ENCODE measurements around the gene ISL2. TPM values are rescaled to one million over a fixed set of nuclear protein-coding genes. Genes with fewer than 3 reads are reported as not detected.

ISL2 gene
- total RNA-seq, 1 donor from 2014 or later, result not detected

DNA sequence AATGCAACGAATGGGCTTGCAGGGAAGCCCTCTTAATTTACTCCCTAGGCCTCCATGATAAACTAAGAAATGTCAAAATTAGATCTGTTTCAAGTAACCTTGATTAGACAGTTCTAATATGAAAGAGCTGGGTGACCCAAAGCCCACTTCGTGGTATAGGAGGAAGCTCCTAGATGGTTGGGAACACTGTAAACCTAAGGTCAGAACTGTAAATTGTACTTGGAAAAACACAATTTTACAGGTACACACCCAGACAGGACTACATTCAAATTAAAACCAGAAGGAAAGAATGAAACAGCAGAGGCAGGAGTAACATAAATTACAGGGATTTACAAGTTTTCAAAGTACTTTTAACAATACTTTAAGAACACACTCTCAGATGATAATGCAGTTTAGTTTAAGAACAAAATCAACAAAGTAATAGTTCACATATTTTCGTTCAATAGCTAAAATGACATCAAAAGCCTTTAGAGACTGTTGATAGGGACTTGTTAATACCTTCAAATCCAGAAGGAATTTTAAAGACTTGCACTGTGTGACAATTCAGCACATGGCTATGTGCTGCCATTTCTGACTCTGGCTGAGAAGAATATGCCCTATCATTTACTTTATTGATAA is 18.4 kb downstream of the ISL2 start:
- intact Hi-C loops (cut with DNase I), result no loop called here
- DNase-seq (no peak), ATAC-seq (ENCODE audit: poor library complexity) (no peak)

DNA sequence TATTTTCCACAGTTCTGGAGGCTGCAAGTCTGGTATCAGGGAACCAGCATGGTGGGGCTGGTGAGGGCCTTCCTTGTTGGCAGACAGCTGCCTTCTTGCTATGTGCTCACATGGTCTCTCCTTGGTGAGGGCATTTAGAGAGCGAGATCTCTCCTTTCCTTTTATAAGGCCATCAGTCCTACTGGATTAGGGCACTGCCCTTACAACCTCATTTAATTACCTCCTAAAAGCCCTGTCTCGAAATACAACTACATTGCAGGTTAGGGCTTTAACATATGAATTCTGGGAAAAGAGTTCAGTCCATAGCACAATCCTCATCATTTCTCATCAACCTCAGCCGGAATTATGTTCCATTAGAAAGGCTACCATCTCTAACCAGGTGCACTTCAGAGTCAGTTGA is 21.9 kb downstream of the ISL2 start:
- no peak for DNase-seq
- intact Hi-C loops (cut with DNase I), result no loop called here
- ATAC-seq (ENCODE audit: poor library complexity), result no peak

DNA sequence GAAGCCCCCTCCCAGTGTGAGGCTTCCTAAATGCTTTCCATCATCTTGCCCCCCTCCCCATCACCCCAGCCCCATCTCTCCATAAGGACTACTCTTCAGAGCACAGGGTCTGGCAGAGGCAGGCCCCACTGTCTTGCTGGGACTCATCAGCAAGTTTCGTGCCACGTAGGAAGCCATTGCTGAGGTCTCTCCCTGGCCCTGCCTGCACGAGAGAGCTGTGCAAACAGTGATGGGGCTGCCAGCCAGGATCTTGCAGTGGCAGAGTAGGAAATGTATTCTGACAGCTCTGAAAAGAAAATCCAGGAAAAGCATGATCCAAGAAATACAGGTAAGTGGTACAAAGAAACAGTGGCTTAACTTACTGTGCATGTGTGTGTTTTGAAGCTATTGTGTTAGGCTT is 22.6 kb downstream of the ISL2 start:
- DNase-seq (no peak), ATAC-seq (ENCODE audit: poor library complexity) (no peak)
- intact Hi-C loops (cut with DNase I), result no loop called here

DNA sequence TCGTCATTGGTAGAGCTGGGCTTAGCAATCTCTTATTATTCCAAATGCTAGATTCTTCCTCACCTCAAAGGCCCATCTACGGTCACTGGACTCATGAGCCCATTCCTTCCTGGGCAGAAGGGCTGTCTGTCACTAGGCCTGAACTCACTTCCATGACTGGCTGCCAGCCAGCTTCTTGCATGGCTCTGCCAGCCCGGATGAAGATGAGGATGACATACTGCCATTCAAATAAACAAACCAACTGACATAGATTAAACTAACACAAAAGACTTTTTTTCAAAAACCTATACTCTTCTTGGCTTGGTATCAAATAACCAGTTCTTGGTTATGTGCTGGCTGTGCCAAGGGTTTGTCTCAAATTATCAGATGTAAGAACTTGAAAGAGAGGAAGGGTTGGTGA is 23.8 kb downstream of the ISL2 start:
- DNase-seq (no peak), ATAC-seq (ENCODE audit: poor library complexity) (no peak)
- intact Hi-C loops (cut with DNase I), result no loop called here

DNA sequence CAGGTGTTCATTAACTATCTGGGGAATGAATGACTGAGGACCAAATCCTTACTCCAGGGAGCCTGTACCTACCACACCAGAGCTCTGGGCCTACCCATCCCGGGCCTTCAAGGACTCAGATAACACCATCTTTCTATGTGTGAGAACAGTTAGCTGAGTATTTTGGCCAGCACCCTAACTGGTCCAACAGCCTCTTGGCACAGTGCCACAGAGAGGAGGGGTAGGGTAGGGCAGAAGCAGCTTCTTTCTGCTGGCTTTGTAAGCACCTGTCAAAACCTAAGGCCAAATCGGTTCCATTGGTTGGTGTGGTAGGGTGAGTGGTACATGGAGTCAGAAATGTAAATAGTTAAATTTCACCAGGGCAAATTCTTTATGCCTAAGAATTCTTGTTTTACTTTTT is 26.7 kb downstream of the ISL2 start:
- DNase-seq (no peak), ATAC-seq (ENCODE audit: poor library complexity) (no peak)
- intact Hi-C loops (cut with DNase I), result no loop called here

DNA sequence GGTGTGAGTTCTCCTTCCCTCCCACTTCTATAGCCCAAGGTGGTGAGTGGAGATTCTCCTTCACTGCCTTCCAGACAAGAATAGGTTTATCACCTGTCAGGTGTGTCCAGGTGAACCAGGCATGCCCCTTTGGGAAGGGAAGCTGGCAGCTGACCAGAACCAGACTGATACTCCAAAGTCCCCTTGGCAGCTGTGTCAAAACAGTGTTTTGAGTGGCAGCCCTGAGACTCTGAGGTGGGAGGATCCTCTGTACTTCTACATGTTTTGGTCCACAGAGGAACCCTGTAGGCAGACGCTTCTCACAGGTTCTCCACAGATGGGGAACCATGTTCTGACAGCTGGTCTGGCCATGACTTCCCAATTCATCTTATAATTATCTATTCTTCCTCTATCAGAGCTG is 30.1 kb downstream of the ISL2 start:
- intact Hi-C loops (cut with DNase I), result no loop called here
- no peak for ATAC-seq (ENCODE audit: poor library complexity)
- no peak for DNase-seq

DNA sequence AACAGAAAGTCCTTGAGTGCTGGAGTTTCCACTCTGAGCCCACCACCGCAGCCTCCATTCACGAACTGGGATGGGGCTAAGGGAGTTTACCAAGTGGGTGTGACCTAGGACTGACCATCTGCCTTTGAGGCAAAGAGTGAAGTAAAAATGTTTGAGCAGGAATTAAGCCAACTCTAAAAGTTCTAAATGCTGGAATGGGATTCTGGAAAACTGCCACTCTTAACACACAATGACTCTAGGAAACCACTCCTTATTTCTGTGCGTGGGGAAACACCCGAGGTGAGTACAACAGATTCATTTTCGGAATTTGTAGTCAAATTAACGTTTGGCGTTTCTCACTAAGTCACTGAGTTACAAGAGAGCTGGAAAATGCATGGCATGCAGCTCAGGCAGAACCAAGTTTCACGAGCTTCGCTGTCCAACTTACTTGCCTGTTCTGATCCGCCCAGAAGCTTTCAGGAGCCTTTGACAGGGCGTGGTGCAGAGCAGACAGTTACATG is 31.6 kb downstream of the ISL2 start:
- ATAC-seq (ENCODE audit: poor library complexity), result no peak
- intact Hi-C loops (cut with DNase I), result no loop called here
- no peak for DNase-seq

DNA sequence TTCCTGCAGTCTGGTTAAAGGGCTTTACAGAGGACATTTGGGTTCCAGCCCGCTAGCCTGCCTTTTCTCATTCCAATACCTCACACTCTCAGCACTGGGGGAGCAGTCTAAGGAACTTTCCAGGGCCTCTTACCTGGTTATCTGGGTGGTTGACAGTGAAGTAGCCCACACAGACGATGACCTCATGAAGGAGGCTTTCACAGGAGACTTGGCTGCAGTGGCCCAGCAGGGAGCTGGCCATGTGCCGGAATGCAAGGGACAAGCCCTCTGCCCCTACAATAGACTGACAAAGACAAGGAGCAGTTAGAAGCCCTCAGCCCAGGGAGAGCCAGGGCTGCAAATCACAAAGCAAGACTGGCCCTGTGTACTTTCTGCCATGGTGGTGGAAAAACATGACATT is 39.5 kb downstream of the ISL2 start:
- DNase-seq (no peak), ATAC-seq (ENCODE audit: poor library complexity) (no peak)
- intact Hi-C loops (cut with DNase I), result no loop called here

DNA sequence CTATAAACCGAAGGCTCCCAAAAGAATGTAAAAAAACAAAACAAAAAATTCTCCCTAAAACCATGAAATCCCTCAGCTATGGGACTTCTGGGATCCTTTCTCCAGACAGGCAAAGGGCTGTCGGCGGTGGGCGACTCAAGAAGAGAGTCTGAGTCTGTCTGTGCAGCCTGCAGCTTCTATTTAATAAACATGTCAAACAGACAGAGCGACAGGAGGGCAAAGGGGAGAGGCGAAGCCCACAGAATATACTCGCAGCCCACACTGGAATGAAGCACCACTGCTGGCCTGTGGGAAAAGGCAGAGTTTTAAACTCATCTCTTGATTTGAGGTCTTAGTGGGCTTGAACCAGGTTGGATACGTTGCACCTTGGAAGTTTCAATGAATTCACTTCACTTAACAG is 40.2 kb downstream of the ISL2 start:
- no peak for ATAC-seq (ENCODE audit: poor library complexity)
- intact Hi-C loops (cut with DNase I), result no loop called here
- DNase-seq, result no peak

DNA sequence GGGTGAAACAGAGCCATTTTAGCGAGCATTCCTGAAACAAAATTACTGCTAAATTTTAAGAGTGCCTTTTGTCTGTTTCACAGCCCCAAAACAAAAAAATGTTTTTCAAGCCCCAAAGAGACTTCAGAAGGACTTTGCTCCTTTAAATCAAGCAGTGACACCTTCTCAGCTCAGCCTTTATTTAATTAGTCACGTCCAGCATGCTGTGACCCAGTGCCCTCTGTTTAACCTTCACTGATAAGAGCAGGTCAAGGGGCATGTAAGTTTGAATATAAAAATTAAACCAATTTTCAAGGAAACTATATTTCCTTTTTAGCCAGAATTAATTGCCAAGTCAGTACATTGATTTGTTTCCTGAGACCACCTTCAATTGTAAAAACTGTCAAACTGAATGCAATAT is 40.6 kb downstream of the ISL2 start:
- no peak for DNase-seq
- ATAC-seq (ENCODE audit: poor library complexity), result no peak
- intact Hi-C loops (cut with DNase I), result no loop called here

DNA sequence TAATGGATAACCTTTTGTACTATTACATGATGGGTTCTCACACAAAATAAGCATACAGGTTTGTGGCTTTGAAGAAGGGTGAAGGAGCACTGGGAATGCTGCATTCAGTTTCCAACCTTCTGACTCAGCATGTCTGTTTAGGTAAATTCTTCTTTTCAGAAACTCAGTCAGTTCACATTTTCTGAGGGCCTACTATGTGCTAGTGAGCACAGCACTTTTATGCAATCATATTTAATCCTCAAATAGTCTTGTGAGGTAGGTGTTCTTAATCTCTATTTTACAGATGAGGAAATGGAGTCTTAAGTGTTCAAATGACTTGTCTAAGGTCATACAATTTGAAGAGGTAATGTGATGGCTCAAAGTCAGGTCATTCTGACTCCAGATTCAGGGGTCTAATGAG is 41.2 kb downstream of the ISL2 start:
- ATAC-seq (ENCODE audit: poor library complexity) (no peak), DNase-seq (no peak)
- intact Hi-C loops (cut with DNase I), result no loop called here

DNA sequence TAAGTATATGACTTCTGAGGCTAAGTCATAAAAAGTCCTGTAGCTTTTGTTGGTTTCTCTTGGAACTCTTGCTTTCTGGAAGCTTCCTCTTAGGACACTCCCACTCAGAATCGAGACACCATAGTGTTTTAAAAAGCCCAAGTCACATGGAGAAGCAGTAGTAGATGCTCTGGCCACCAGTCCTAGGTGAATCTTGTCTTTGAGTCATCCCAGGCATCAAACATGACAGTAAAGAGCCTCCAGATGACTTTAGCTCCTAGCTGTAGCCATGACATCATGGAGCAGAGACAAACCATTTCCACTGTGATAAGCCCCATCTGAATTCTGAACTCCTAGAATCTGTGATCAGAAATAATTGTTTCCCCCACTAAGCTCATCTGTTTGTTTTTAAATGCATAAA is 42.1 kb downstream of the ISL2 start:
- intact Hi-C loops (cut with DNase I), result no loop called here
- no peak for ATAC-seq (ENCODE audit: poor library complexity)
- DNase-seq, result no peak

DNA sequence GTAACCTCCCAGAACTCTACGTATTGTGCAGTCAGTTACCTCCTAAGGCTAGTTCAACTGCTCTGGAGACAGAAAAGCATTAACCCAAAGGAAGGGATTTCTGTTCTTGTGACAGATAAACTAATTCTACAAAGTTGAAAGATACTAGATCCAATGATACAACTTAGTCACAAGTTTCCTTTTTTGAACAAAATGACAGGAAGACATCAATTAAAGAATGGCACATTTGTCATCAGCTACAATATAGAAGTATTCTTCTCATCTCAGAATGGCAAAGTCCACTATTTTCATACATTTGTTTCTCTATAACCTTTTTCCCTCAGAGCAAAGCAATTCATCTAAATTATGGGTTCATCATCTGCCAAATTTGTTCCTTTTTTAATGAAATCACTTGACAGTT is 43.7 kb downstream of the ISL2 start:
- intact Hi-C loops (cut with DNase I), result no loop called here
- DNase-seq, result no peak
- no peak for ATAC-seq (ENCODE audit: poor library complexity)

DNA sequence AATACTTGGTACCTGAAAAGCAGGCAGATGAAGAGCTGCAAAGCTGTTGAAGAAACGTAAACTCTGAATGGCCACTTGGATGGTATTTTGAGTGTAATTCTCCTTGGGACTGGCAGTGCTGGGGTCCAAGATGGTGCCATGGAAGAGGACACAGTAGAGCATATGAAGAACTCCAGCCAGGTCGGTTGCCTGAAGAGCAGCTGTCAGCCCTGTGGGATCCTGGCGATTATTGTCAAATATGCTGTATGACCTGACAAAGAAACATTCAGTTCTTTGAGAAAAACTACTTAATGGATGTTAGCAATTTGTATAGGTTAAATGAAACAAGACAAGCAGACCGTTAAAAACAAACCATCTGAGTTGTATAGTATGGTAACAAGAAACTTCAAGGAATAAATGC is 44.8 kb downstream of the ISL2 start:
- intact Hi-C loops (cut with DNase I), result no loop called here
- no peak for DNase-seq
- ATAC-seq (ENCODE audit: poor library complexity), result no peak

DNA sequence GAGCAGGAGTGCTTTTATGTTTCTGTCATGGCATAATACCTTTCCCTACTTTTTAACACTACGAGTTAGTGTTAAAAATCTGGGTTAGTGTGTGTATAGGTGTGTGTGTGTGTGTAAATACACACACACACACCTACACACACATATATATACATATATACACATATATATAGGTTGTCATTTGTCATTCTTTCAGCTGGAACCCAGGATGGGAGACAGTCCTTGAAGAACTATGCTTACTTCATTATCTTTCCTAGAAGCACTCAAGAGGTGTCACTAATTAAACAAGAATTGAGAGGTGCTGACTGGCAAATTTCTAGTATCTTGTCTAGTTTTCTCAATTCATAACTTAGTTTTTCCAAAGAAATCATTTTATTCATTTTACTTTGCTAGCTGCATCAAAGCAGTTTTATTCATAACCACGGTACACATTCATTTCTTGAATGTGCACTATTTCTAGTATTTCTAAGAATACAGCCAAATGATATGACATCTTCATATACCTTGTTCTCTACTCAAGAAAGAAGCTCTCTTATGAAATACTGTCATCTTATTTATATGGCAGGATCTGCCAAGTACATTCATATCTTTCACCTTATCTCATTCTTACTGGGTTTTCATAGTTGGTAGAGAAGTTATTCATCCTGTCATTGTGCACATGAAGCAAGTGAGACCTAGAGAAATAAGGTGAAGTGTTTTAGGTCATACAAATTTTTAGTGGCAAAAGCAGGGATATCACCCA is 46.6 kb downstream of the ISL2 start:
- intact Hi-C loops (cut with DNase I), result no loop called here
- ATAC-seq (ENCODE audit: poor library complexity), result no peak
- no peak for DNase-seq

DNA sequence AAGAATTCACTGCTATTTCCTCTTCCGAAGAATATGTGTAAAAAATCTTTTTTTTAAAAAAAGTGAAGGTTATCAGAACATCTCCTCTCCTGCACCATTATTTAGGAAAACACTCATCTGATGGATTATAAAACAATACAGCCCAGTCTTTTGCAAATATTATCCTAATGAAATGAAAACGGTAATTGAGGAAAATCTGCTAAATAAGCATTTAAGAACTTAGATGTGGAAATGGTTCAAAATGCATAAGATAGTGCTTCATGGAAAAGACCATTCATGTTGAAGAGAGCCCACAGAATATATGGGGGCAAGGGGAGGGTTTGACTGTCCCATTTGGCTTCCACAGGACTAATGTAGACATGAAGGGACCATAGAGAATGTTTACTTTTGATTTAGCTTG is 47.8 kb downstream of the ISL2 start:
- intact Hi-C loops (cut with DNase I), result no loop called here
- ATAC-seq (ENCODE audit: poor library complexity), result no peak
- DNase-seq, result no peak

DNA sequence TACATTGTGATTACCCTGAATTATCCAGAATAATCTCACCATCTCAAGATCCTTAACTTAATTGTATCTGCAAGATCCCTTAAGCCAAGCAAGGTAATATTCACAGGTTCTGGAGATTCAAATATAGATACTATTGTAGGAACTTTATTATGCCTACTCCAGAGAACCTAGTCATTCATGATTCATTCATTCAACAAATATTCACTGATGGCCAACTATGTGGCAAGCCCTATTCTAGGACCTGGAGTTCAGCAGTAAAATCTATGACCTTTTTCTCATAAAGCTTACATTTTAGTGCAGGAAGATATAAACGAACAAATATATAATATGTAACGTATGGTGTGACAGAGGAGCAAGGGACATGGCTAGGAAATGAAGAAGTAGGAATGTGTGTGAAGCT is 49.6 kb downstream of the ISL2 start:
- DNase-seq (no peak), ATAC-seq (ENCODE audit: poor library complexity) (no peak)
- intact Hi-C loops (cut with DNase I), result no loop called here

DNA sequence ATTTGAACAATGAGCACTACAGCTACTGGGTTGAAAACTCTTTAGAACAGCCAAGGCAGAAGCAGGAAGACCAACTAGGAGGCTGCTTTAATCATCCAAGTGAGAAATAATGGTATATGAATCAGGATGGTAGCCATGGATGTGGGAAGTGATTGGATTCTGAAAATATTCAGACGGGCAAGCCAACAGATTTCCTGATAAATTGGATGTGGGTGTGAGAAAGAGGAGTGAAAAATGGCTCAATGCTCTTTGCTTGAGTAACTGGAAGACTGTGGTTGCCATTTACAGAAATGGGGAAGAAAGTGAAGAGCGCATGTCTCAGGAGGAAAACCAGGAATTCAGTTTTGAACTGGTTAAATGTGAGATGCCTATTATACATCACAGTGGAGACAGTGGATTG is 50.4 kb downstream of the ISL2 start:
- no peak for ATAC-seq (ENCODE audit: poor library complexity)
- intact Hi-C loops (cut with DNase I), result no loop called here
- DNase-seq, result no peak

DNA sequence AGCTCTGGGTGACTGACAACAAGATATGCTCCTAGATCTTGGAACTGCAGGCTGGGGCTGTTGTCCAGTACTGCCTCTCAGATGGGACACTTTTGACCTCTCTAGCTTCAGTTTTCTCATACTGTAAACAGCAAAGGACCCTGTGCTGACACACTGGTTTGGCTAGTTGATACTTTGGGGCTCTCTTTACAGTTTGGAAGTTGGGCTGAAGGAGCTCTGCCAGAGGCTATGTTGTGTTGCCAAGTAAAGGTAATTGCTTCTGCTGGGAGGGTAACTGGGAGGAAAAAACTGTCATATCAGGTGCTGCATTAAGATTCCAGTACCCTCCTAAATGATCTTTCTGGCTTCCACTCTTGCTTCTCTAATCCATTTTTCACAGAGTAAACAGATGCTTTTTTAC is 54.0 kb downstream of the ISL2 start:
- ATAC-seq (ENCODE audit: poor library complexity), result no peak
- intact Hi-C loops (cut with DNase I), result no loop called here
- DNase-seq, result no peak

DNA sequence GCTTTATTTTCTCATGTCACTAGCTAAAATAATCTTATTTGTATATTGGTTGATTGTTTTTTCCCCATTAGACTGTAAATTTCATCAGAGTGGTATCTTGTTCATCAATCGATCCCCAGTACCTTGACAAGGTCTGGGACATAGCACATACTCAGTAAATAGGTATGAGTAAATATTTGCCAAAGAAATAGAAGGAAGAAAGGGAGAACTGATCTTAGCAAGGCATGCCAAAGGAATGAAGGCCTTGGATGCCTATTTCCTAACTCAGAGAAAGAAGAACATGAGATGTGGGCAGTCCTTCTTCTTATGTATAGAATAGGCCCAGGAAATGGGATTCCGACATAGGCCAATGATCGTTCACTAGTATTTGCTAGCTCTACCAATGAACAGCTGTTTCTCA is 54.7 kb downstream of the ISL2 start:
- intact Hi-C loops (cut with DNase I), result no loop called here
- DNase-seq (no peak), ATAC-seq (ENCODE audit: poor library complexity) (no peak)

DNA sequence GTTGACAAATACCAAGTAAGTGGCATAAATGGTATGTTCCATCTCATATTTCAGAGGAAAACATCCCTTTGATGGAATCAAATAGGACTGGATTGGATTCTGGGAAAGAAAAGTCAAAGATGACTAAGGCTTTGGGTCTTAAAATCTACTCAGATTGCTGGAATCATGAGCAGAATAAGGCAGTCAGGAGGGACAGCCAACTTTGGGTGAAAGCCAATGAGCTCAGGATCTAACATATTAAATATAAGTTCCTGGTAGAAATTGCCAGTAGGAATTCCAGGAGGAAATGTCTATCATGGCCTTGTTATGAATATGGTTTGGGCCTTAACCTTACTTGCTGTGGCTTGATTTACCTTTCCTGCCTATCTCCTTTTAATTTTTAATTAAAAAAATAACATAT is 55.3 kb downstream of the ISL2 start:
- intact Hi-C loops (cut with DNase I), result no loop called here
- no peak for ATAC-seq (ENCODE audit: poor library complexity)
- no peak for DNase-seq
